ENCODE results near the gene PTPRN2. TPM values are rescaled to one million over a fixed set of nuclear protein-coding genes. Genes with fewer than 3 reads are reported as not detected.
A peak's percentile ranks its signal among the peaks of the same experiment; 100 is the strongest.

The PTPRN2 gene
- total and polyA plus RNA-seq, 8 donors: 12.2 to 49.2 (median 31.8) TPM

GRCh38 chr7:158194365-158194900 lies 393.2 kb downstream of the PTPRN2 start:
- WGBS, 2 donors: 88 to 89% methylated on average over 15 of the region's 15 CpGs

DNA sequence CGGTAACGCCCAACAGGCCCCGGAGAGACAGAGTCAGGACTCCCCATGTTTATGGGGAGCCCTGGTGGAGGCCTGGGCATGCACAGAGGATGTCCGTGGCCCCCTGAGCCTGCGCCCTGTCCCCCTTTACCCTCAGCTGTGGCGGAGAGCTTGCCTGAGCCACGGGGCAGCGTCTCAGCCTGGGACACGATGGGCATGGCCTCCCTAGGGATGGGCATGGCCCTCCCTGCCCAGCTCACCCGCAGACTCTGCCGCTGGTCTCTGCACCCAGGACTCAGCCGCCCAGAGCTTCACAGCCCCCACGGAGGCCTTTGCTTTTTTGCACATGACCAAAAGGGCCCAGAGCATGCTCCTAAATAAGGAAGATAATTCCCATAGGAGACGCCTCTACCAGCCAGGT lies 394.2 kb downstream of the PTPRN2 start:
- WGBS, 2 donors: 89 to 90% methylated on average over 14 of the region's 14 CpGs
- no peak for ATAC-seq
- Histone ChIP-seq H3K27me3 (no peaks in the 10 kb centered on the region), H3K9me3 (no peaks in the 10 kb centered on the region), H3K27ac (no peak overlapping the region), H3K4me1 (no peaks in the 10 kb centered on the region), H3K4me3 (no peak overlapping the region), H3K36me3 (no peaks in the 10 kb centered on the region)
- intact Hi-C loops (cut with DNase I): no loop called here
- no peak for DNase-seq
- TF ChIP-seq, protein P1, sequence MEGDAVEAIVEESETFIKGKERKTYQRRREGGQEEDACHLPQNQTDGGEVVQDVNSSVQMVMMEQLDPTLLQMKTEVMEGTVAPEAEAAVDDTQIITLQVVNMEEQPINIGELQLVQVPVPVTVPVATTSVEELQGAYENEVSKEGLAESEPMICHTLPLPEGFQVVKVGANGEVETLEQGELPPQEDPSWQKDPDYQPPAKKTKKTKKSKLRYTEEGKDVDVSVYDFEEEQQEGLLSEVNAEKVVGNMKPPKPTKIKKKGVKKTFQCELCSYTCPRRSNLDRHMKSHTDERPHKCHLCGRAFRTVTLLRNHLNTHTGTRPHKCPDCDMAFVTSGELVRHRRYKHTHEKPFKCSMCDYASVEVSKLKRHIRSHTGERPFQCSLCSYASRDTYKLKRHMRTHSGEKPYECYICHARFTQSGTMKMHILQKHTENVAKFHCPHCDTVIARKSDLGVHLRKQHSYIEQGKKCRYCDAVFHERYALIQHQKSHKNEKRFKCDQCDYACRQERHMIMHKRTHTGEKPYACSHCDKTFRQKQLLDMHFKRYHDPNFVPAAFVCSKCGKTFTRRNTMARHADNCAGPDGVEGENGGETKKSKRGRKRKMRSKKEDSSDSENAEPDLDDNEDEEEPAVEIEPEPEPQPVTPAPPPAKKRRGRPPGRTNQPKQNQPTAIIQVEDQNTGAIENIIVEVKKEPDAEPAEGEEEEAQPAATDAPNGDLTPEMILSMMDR (IDR thresholded peaks at IDR 0.05): no peak
- FAIRE-seq: no peak

More at GRCh38 chr7:158194365-158194900, 393.2 kb downstream of the PTPRN2 start:
- FAIRE-seq (no peak), DNase-seq (no peak), ATAC-seq (no peak)
- Histone ChIP-seq H3K36me3 (no peaks in the 10 kb centered on the region), H3K4me1 (no peaks in the 10 kb centered on the region), H3K27ac (no peak overlapping the region), H3K4me3 (no peak overlapping the region), H3K9me3 (no peaks in the 10 kb centered on the region), H3K27me3 (no peaks in the 10 kb centered on the region)
- TF ChIP-seq, protein P1 (IDR thresholded peaks at IDR 0.05): no peak
- intact Hi-C loops (cut with DNase I): no loop called here

- H3K36me3 ChIP-seq: no peaks in the 10 kb centered on the region
- no peak for ATAC-seq
- TF ChIP-seq, protein P1 (IDR thresholded peaks at IDR 0.05): no peak
- no peak overlapping the region for H3K4me3 ChIP-seq
- H3K4me1 ChIP-seq: no peaks in the 10 kb centered on the region
- H3K27ac ChIP-seq: no peak overlapping the region
- no peaks in the 10 kb centered on the region for H3K27me3 ChIP-seq
- no peaks in the 10 kb centered on the region for H3K9me3 ChIP-seq
- intact Hi-C loops (cut with DNase I): no loop called here
- no peak for FAIRE-seq
- DNase-seq: no peak
- 86 to 87% methylated on average over 18 of the region's 18 CpGs for WGBS, 2 donors
Observed at GRCh38 chr7:158192956-158193355, 394.7 kb downstream of the PTPRN2 start.

DNA sequence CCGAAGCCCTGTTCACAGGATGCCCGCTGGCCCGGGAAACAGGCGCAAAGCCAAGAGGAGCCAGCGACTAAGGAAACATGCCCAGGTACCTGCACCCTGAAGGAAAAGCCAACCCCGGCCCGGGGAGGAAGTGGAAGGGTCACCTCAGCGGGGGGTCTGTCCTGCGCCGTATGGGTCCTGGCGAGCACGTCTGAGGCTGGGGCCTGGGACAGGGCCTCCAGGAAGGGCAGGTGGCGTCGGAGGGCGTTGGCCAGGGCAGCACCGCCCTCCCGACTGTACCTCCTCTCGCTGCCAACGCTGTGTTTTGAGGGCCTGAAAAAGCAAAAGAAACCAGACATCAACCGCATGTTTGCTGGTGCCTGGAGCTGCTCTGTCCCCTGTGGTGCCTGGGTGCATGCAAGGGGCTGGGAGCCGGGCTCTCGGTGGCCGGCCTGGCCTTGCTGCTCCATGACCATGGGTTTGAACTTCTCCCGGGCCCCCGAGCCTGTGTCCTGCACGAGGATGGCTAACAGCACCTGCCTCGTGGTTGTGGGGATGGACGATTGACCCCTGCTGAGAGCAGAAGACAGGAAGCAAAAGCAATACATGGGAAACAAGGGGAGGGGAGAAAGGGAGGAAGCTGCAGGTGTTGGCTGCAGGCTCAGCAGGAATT lies 395.3 kb downstream of the PTPRN2 start:
- peak in 1 of 6 donors; percentile 57 for DNase-seq
- H3K4me1 ChIP-seq: no peaks in the 10 kb centered on the region
- no peak overlapping the region for H3K4me3 ChIP-seq
- no peaks in the 10 kb centered on the region for H3K27me3 ChIP-seq
- no peaks in the 10 kb centered on the region for H3K9me3 ChIP-seq
- ATAC-seq: no peak
- H3K27ac ChIP-seq: no peak overlapping the region
- TF ChIP-seq, protein P1 (IDR thresholded peaks at IDR 0.05): no peak
- H3K36me3 ChIP-seq: no peaks in the 10 kb centered on the region
- FAIRE-seq: no peak
- intact Hi-C loops (cut with DNase I): no loop called here
- 91% methylated on average over 28 of the region's 28 CpGs for WGBS, 2 donors

DNA sequence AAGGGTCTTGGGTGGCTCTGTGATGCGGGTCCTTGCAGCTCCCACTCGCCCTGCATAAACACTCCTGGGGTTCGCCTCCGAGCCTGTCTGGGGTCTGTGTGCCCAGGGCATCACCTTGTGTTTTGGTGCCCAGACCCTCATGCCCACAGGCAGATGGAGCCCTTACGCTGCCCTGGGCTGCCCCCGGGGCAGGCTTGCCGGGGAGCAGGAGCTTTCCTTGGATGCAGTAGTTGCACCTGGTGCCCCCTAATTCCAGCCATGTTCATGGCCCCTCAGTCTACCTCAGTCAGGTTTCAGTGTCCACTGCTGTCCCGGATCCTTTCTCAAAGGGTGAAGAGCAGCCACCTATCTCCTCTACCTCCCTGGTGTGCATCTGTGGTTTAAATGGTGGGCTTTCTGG lies 396.0 kb downstream of the PTPRN2 start:
- H3K27me3 ChIP-seq: no peaks in the 10 kb centered on the region
- intact Hi-C loops (cut with DNase I): no loop called here
- no peaks in the 10 kb centered on the region for H3K9me3 ChIP-seq
- ATAC-seq: no peak
- no peak overlapping the region for H3K27ac ChIP-seq
- H3K4me3 ChIP-seq: no peak overlapping the region
- WGBS, 2 donors: 94 to 96% methylated on average over 8 of the region's 8 CpGs
- no peak for DNase-seq
- no peaks in the 10 kb centered on the region for H3K36me3 ChIP-seq
- FAIRE-seq: no peak
- TF ChIP-seq, protein P1 (IDR thresholded peaks at IDR 0.05): no peak
- H3K4me1 ChIP-seq: no peaks in the 10 kb centered on the region
